HFF-Myc (cell line): ENCODE results near the gene TNRC6C.

Source experiments
- DNase-seq: peaks from one replicate; pipeline ENCODE4 v3.0.0-alpha.2; 2011; ENCODE audit warnings: low read depth; ENCODE audit errors: extremely low read depth
- H3K4me3 ChIP-seq: replicated peaks from 2 replicates; pipeline ENCODE4 v1.5.1; 2011; ENCODE audit warnings: low read depth, mild to moderate bottlenecking, control low read depth, low read length
- TF ChIP-seq, protein P1 (sequence below): IDR thresholded peaks from 2 replicates; pipeline ENCODE4 v1.5.1; 2012; ENCODE audit warnings: mild to moderate bottlenecking, low read depth, low read length, control low read depth; ENCODE audit errors: missing control alignments

The TNRC6C gene

GRCh38 chr17:78130437-78131101 lies 172.1 kb downstream of the TNRC6C start, which contains the start of gene TMC8:
Gene TMC8, plus strand, starts transcription at chr17:78130771. Its CDS starts 818 bp downstream, at chr17:78131589.
- DNase-seq = no peak
- no peak within 1 kb of the TSS for H3K4me3 ChIP-seq
- TF ChIP-seq, protein P1, sequence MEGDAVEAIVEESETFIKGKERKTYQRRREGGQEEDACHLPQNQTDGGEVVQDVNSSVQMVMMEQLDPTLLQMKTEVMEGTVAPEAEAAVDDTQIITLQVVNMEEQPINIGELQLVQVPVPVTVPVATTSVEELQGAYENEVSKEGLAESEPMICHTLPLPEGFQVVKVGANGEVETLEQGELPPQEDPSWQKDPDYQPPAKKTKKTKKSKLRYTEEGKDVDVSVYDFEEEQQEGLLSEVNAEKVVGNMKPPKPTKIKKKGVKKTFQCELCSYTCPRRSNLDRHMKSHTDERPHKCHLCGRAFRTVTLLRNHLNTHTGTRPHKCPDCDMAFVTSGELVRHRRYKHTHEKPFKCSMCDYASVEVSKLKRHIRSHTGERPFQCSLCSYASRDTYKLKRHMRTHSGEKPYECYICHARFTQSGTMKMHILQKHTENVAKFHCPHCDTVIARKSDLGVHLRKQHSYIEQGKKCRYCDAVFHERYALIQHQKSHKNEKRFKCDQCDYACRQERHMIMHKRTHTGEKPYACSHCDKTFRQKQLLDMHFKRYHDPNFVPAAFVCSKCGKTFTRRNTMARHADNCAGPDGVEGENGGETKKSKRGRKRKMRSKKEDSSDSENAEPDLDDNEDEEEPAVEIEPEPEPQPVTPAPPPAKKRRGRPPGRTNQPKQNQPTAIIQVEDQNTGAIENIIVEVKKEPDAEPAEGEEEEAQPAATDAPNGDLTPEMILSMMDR = no peak

DNA sequence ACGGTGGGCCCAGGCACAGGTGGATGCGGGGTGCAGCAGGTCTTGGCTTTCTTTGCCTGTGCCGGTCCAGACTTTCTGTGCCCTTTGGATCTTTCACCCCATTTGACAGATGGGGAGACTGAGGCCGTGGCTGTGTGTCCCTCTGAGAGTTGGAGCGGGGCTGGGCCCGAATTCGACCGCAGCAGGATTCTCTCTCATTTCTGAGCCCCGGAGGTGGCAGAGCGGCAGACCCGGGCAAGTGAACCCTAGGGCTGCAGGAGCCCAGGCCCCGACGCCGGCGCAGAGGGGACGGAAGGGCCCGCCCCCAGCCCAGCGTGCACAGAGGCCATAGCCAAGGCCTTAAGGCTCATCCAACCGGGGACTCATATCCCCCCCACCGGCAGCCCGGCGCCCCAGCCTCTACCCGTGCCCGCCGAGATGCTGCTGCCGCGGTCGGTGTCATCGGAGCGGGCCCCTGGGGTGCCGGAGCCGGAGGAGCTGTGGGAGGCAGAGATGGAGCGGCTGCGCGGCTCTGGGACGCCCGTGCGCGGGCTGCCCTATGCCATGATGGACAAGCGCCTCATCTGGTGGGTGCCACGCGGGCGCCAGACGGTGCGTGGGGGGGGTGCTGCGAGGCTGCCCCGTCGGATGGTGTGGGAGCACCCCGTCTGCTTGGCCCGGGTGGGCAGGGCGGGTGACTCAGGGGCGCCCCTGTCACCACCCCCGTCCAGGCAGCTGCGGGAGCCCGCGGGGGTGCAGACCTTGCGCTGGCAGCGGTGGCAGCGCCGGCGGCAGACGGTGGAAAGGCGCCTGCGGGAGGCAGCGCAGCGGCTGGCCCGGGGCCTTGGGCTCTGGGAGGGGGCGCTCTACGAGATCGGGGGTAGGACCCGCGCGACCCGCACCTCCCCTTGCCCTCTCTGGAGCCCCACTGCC lies 172.9 kb downstream of the TNRC6C start:
- H3K4me3 ChIP-seq = no peak overlapping the region
- no peak for DNase-seq
- TF ChIP-seq, protein P1 = no peak

DNA sequence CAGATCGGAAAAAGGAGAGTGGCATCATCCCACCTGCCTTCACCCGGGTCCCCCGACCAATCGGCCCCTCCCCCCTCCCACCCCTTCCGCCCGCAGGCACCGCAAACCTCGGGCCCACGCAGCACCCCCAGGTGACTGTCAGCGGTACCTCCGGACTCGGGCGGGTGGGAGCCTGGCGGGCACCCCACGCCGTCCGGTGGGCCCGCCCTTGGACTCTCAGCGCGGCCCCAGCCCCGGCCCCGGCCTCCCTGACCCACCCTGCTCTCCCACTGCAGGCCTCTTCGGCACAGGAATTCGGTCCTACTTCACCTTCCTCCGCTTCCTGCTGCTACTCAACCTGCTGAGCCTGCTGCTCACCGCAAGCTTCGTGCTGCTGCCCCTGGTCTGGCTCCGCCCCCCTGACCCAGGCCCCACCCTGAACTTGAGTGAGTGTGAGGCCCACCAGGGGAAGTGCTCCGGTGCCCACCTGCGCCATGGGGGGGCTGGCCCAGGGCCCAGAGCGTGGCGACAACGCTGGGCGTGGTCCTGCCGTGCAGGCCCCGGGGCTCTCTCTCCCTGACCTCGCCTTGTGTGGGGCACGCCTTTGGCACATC lies 173.7 kb downstream of the TNRC6C start:
- H3K4me3 ChIP-seq = no peak overlapping the region
- DNase-seq = no peak
- TF ChIP-seq, protein P1 = no peak

DNA sequence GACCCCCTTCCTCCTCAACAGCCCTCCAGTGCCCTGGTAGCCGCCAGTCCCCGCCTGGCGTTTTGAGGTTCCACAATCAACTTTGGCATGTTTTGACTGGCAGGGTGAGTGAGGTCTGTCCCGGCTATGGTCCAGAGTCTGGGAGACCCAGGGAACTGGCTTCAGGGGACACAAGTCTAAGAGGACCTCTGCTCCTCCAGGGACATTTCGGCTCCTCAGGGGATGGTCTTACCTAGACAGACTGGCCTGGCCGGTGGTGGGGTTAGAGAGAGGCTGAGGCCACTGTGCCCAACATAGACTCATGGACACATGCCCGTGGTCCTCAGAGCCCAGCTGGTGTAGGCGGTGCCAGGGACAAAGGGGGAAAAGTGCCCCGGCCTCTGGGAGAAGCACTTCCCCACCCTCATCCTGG lies 174.3 kb downstream of the TNRC6C start:
- no peak overlapping the region for H3K4me3 ChIP-seq

DNA sequence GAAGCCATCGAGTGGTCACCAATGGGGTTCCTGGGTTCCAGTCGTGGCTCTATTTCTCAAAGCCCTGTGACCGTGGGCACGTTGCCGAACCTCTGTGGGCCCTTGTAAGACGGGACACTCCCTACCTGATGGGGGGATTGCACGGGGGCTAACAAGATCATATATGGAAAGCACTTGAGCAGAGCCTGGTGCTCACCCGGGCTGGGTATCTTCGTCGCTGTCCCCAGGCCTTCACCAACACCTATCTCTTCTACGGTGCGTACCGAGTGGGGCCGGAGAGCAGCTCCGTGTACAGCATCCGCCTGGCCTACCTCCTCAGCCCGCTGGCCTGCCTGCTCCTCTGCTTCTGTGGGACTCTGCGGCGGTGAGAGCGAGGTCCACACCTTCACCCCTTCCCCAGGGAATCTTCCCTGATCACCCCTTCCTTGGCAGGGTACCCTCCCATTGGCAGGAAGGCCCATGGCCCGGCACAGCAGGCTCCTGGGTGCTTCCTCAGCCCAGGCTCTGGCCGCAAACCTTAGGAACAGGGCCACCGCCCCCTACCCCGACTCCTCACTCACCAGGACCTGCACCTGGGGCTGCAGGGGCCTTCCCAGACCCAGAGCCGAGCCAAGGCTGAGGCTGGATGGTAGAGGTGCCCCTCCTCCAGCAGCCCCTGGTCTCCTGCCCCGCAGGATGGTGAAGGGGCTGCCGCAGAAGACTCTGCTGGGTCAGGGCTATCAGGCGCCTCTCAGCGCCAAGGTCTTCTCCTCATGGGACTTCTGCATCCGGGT lies 174.9 kb downstream of the TNRC6C start:
- TF ChIP-seq, protein P1 = no peak
- no peak for DNase-seq
- H3K4me3 ChIP-seq = no peak overlapping the region

More for the DNA sequence above, 174.3 kb downstream of the TNRC6C start:
- no peak for DNase-seq
- TF ChIP-seq, protein P1 = no peak

DNA sequence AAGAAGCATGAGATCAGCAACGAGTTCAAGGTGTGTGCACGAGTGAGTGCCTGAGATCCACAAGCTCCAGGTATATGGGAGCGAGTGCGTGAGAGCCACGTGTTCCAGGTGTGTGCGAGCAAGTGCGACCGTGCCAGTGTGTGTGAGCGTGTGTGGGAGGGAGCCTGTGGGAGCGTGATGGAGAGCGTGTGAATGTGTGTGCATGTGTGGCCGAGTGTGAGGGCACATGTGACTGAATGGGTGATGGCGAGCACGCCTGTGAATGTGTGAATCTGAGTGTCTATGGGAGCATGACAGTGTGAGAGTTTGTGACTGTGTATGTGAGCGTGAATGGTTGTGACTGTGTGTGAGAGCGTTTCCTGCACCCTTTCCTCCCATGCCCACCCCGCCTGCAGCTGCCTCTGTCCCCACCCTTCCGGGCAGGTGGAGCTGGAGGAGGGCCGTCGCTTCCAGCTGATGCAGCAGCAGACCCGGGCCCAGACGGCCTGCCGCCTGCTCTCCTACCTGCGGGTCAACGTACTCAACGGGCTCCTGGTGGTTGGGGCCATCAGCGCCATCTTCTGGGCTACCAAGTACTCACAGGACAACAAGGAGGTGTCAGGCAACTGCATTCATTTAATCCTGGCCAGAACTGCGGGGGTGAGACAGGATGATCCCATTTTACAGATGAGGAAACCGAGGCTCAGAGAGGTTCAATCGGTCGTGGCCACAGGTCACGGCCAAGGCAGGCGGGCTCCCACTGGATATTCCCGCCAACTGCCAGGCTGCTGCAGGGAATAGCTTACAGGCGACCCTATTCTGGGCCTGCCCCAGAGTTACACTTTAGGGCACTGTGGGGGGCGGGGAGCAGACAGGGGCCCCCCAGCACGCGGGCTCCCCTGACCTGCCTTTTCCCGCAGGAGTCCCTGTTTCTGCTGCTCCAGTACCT lies 175.7 kb downstream of the TNRC6C start:
- TF ChIP-seq, protein P1 = peak; percentile 54
- DNase-seq = no peak
- no peak overlapping the region for H3K4me3 ChIP-seq
